Measurements from ENCODE around the gene MANEAL. TPM values are rescaled to one million over a fixed set of nuclear protein-coding genes. Genes with fewer than 3 reads are reported as not detected.

MANEAL gene
- total and polyA plus RNA-seq, 2 donors (not counting 1 experiment from before 2014, with no cell fraction given): 3.1 to 6.6 TPM

DNA sequence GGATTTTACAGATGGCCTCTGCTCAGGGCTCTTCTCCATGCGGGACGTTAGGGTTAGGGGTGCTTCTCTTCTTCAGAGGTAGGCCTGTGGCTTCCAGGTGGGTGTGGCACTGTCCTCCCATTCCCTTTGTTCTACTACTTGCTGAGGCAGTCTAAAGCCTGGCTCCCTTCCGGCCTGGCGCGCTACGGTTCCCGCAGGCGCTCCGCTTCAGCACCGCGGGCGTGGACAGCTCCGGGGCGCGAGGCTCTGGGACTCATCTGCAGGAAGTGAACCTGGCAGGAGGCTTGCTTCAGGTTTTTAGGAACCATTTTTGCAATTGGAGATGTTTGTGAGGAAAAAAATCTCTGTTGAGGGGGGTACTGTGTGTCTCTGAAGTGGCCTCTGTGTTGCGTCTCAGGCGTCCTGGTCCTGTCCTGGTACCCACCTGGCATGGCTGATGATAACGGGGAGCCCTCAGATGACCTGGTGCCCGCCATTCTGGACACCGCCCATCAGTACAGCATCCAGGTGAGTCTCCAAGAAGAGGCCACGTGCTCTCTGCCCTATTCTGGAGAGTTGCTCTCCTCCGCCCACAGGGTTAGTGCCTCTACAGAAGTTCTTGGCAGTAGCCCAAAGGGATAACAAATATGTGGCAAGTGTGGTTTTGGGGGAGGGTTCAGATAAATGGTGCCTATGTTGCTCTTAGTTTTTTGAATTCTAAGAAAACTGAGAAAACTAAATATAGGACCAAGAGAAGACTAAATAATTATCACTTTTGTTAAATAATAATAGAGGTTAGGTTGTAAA lies 1.9 kb downstream of the MANEAL start:
- Mint-ChIP-seq H3K27me3 (peaks cover 9% of the 10 kb centered on the region), H3K4me3 (peak overlapping the region; percentile 85), H3K4me1 (peaks cover 18% of the 10 kb centered on the region), H3K27ac (no peak overlapping the region), H3K9me3 (ENCODE audit: insufficient read depth) (no peaks in the 10 kb centered on the region)
- no peaks in the 10 kb centered on the region for H3K79me2 ChIP-seq (ENCODE audit: control insufficient read depth, insufficient read depth, low read length)
- TF ChIP-seq, protein P1, sequence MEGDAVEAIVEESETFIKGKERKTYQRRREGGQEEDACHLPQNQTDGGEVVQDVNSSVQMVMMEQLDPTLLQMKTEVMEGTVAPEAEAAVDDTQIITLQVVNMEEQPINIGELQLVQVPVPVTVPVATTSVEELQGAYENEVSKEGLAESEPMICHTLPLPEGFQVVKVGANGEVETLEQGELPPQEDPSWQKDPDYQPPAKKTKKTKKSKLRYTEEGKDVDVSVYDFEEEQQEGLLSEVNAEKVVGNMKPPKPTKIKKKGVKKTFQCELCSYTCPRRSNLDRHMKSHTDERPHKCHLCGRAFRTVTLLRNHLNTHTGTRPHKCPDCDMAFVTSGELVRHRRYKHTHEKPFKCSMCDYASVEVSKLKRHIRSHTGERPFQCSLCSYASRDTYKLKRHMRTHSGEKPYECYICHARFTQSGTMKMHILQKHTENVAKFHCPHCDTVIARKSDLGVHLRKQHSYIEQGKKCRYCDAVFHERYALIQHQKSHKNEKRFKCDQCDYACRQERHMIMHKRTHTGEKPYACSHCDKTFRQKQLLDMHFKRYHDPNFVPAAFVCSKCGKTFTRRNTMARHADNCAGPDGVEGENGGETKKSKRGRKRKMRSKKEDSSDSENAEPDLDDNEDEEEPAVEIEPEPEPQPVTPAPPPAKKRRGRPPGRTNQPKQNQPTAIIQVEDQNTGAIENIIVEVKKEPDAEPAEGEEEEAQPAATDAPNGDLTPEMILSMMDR (IDR thresholded peaks at IDR 0.05): no peak
- TF ChIP-seq EZH2 (IDR thresholded peaks at IDR 0.05; ENCODE audit: borderline replicate concordance, insufficient read depth, low read depth, low read length, poor library complexity, severe bottlenecking): no peak
- H3K9ac ChIP-seq (ENCODE audit: low read length): no peak overlapping the region
- POLR2A ChIA-PET: no interaction called here
- intact Hi-C loops (cut with micrococcal nuclease): loop anchor here (2.0 kb wide), 1 partner anchor 15 kb away; no protein-coding TSS in a partner anchor
- peaks cover 0 to 11% of the 10 kb centered on the region in 2 experiments for H3K36me3 ChIP-seq (replicated peaks in 1 of 2; ENCODE audit: control extremely low read depth in 1 of 2, control insufficient read depth in 1 of 2, extremely low read depth in 1 of 2, insufficient read depth in 2 of 2, low read length in 1 of 2)
- peak overlapping the region; percentile 84 for H2AFZ ChIP-seq (ENCODE audit: insufficient read depth, low read depth, low read length, poor library complexity, severe bottlenecking)
- no peaks in the 10 kb centered on the region for H3K9me3 ChIP-seq (ENCODE audit: control extremely low read depth in 1 of 3, control insufficient read depth in 2 of 3, insufficient read depth in 1 of 3, low read length in 2 of 3)
- no peak overlapping the region for H3K27ac ChIP-seq (ENCODE audit: low read length in 2 of 2)
- peaks cover 11% of the 10 kb centered on the region for H4K20me1 ChIP-seq (ENCODE audit: control insufficient read depth, insufficient read depth, low read length, poor library complexity, severe bottlenecking)
- H3K4me3 ChIP-seq (ENCODE audit: control extremely low read depth in 1 of 5, extremely low read depth in 1 of 5, insufficient read depth in 1 of 5, low read depth in 2 of 5, low read length in 4 of 5): peak overlapping the region in 1 of 5 experiments; percentile 66
- DNase-seq (peak; percentile 47), ATAC-seq (ENCODE audit: low read depth) (no peak)
- WGBS (ENCODE audit: insufficient coverage): 47% methylated on average over 19 of the region's 22 CpGs
- H3K4me1 ChIP-seq (ENCODE audit: control insufficient read depth in 2 of 2, insufficient read depth in 2 of 2, low read length in 2 of 2): peaks cover 15 to 18% of the 10 kb centered on the region in 2 donors
- CTCF ChIA-PET: no interaction called here
- H3K27me3 ChIP-seq (replicated peaks in 1 of 4; ENCODE audit: control extremely low read depth in 1 of 4, control insufficient read depth in 3 of 4, insufficient read depth in 4 of 4, low read length in 3 of 4): peaks cover 0 to 16% (median under 1%) of the 10 kb centered on the region in 4 experiments
- H3K4me2 ChIP-seq (replicated peaks; ENCODE audit: low read depth, low read length, poor library complexity, severe bottlenecking): peak overlapping the region; percentile 93
